Neutrophil (primary cell): ENCODE data around the gene PDLIM1.

Experiments
- H3K27ac ChIP-seq: fragments of 200-600 bp; sonication (generic); 2 replicates; pipeline ENCODE4 v1.5.1; 2016; ENCODE audit warnings: mild to moderate bottlenecking, moderate library complexity
- H3K27me3 ChIP-seq: fragments of 200-600 bp; sonication (generic); 2 replicates; pipeline ENCODE4 v1.6.0; 2016; ENCODE audit warnings: mild to moderate bottlenecking
- H3K36me3 ChIP-seq: fragments of 200-600 bp; sonication (generic); 2 replicates; pipeline ENCODE4 v1.5.1; 2017
- H3K4me1 ChIP-seq, 2 experiments: fragments of 200-600 bp in 1 of 2; sonication (generic) in 1 of 2; 1 replicate in 1 of 2; 2 replicates in 1 of 2; pipeline versions ENCODE4 v1.5.1 to v1.6.1; 2013 to 2016; ENCODE audit warnings: low read depth in 1 of 2, low read length in 1 of 2, mild to moderate bottlenecking in 1 of 2, moderate library complexity in 1 of 2; ENCODE audit not compliant: control insufficient read depth in 1 of 2, insufficient read depth in 1 of 2
- H3K4me3 ChIP-seq, 2 experiments: fragments of 200-600 bp in 1 of 2; sonication (generic) in 1 of 2; 1 replicate in 1 of 2; 2 replicates in 1 of 2; pipeline ENCODE4 v1.5.1; 2013 to 2016; ENCODE audit warnings: low read depth in 1 of 2, low read length in 1 of 2, mild to moderate bottlenecking in 1 of 2, moderate library complexity in 1 of 2
- H3K9me3 ChIP-seq: fragments of 200-600 bp; sonication (generic); 2 replicates; pipeline ENCODE4 v1.5.1; 2016
- TF ChIP-seq, protein P1 (sequence below): fragments of 200-600 bp; sonication (generic); IDR thresholded peaks from 2 replicates; pipeline ENCODE4 v1.5.1; 2016; ENCODE audit warnings: antibody characterized with exemption

Gene PDLIM1

DNA sequence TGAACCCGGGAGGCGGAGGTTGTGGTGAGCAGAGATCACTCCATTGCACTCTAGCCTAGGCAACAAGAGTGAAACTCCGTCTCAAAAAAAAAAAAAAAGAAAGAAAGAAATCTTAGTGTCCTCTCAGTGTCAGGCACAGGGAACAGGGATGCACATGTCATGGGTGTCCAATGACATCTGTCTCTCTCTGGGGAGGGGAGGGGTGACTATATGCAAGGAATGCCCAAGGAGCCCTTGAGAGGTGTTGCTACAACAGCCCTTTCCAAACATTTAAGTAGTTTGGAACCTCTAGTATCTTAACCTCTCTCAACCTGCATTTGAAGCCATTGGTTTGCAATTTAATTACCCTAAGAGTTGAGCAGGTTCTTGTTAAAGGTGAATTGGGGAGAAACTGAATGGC lies 28.9 kb downstream of the PDLIM1 start:
- TF ChIP-seq, protein P1, sequence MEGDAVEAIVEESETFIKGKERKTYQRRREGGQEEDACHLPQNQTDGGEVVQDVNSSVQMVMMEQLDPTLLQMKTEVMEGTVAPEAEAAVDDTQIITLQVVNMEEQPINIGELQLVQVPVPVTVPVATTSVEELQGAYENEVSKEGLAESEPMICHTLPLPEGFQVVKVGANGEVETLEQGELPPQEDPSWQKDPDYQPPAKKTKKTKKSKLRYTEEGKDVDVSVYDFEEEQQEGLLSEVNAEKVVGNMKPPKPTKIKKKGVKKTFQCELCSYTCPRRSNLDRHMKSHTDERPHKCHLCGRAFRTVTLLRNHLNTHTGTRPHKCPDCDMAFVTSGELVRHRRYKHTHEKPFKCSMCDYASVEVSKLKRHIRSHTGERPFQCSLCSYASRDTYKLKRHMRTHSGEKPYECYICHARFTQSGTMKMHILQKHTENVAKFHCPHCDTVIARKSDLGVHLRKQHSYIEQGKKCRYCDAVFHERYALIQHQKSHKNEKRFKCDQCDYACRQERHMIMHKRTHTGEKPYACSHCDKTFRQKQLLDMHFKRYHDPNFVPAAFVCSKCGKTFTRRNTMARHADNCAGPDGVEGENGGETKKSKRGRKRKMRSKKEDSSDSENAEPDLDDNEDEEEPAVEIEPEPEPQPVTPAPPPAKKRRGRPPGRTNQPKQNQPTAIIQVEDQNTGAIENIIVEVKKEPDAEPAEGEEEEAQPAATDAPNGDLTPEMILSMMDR, result no peak
- Histone ChIP-seq H3K4me3 (no peak overlapping the region), H3K4me1 (peaks cover 0 to 10% of the 10 kb centered on the region in 2 experiments), H3K27me3 (no peaks in the 10 kb centered on the region), H3K9me3 (no peaks in the 10 kb centered on the region), H3K36me3 (no peaks in the 10 kb centered on the region), H3K27ac (no peak overlapping the region)

DNA sequence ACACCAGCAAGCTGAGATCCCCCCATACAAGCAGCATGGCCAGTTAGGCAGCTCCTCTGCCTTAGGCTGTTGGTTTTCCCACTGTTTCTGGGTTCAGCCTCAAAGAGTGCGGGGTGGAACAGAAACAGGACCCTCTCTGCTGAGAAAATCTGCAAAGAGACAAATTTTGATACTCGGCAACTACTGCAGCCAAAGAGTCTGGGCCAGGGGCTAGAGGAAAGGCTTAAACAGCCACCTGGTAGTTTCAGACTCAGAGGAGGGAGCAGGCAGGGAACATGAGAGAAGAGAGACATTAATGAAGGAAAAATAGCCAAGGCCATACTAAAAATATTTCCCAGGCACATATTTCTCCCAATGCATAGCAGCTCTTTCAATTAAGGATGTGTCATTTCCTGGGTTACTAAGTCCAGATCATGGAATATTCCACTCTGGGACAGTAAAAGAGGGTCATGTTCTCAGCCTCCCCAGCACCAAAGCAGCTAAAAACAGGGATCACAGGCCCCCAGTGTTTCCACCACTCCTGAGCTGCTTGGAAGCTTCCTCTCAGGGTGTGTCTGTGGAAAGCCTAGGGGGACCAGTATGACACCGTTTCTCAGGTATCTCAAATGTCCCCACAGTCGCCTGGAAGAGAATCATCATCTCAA lies 29.8 kb downstream of the PDLIM1 start:
- no peak overlapping the region for H3K27ac ChIP-seq
- H3K9me3 ChIP-seq, result no peaks in the 10 kb centered on the region
- no peak overlapping the region for H3K4me3 ChIP-seq
- H3K36me3 ChIP-seq, result no peaks in the 10 kb centered on the region
- TF ChIP-seq, protein P1, result no peak
- peaks cover 0 to 10% of the 10 kb centered on the region in 2 experiments for H3K4me1 ChIP-seq
- no peaks in the 10 kb centered on the region for H3K27me3 ChIP-seq

DNA sequence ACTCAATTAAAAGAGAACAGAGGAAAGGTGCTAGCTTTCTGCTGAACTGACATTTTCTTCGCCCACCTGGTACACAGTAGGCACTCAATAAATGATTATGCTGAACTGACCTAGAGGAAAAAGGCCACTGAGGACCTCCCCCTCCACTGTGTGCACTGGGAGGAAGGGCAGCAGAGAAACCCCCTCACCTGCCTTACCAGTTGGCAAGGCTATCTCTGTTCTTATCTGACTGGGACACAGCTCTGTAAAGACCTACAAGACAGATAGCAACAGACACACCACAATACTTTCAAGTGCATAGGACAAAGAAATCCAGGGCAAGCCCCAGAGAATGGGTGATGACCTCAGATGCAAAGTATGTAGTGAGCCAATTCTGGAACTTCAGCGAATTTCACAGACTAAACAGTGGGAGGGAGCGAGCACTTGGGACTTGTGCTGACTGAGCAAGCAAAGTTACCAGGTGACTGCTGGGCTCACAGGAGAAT lies 30.4 kb downstream of the PDLIM1 start:
- TF ChIP-seq, protein P1, result no peak
- no peaks in the 10 kb centered on the region for H3K27me3 ChIP-seq
- H3K9me3 ChIP-seq, result no peaks in the 10 kb centered on the region
- H3K27ac ChIP-seq, result no peak overlapping the region
- H3K36me3 ChIP-seq, result no peaks in the 10 kb centered on the region
- H3K4me3 ChIP-seq, result no peak overlapping the region
- peaks cover 0 to 10% of the 10 kb centered on the region in 2 experiments for H3K4me1 ChIP-seq

DNA sequence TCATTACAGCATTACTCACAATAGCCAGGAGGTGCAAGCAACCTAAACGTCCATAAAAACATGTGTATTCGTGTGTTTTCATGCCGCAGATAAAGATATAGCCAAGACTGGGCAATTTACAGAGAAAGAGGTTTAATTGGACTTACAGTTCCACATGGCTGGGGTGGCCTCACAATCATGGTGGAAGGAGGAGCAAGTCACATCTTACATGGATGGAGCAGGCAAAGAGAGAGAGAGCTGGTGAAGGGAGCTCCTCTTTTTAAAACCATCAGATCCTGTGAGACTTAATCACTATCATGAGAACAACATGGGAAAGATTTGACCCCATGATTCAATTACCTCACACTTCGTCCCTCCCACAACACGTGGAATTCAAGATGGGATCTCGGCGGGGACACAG lies 33.0 kb downstream of the PDLIM1 start:
- Histone ChIP-seq H3K4me3 (no peak overlapping the region), H3K27me3 (no peaks in the 10 kb centered on the region), H3K36me3 (no peaks in the 10 kb centered on the region), H3K4me1 (peaks cover 0 to 10% of the 10 kb centered on the region in 2 experiments), H3K9me3 (no peaks in the 10 kb centered on the region), H3K27ac (no peak overlapping the region)
- TF ChIP-seq, protein P1, result no peak

DNA sequence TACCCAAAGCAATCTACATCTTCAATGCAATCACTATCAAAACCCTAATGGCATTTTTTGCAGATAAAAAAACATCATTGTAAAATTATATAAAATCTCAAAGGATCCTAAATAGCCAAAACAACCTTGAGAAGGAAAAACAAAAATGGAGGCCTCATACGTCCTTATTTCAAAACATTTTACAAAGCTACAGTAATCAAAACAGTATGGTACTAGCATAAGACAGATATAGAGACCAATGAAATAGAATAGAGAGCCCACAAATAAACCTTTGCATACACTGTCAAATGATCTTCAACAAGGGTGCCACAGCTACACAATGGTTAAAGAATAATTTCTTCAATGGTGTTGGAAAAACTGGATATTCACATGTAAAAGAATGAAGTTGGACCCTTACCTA lies 34.5 kb downstream of the PDLIM1 start:
- Histone ChIP-seq H3K4me3 (no peak overlapping the region), H3K9me3 (no peaks in the 10 kb centered on the region), H3K27ac (no peak overlapping the region), H3K27me3 (no peaks in the 10 kb centered on the region), H3K36me3 (no peaks in the 10 kb centered on the region), H3K4me1 (peaks cover 0 to 10% of the 10 kb centered on the region in 2 experiments)
- TF ChIP-seq, protein P1, result no peak
